Lower leg skin (tissue), 4 donors: Measurements from ENCODE around the gene EEF1AKMT1. TPM values are rescaled to one million over a fixed set of nuclear protein-coding genes. Genes with fewer than 3 reads are reported as not detected.

Experiments
- DNase-seq, 2 donors: peaks; one replicate each; pipeline ENCODE4 v3.0.0-alpha.2; 2019; ENCODE audit warnings: low spot score in 2 of 2
- H3K4me3 ChIP-seq: fragments of 200-600 bp; sonication (generic); 2 replicates; pipeline ENCODE4 v1.5.1; 2017; ENCODE audit warnings: mild to moderate bottlenecking, low read depth; ENCODE audit not compliant: poor library complexity, severe bottlenecking
- CTCF ChIP-seq, 3 donors: fragments of 450-650 bp; IDR thresholded peaks; one replicate each; pipeline ENCODE4 v1.5.1; 2016; ENCODE audit warnings: antibody characterized with exemption in 3 of 3, mild to moderate bottlenecking in 3 of 3, moderate library complexity in 2 of 3
- POLR2A ChIP-seq, 2 donors: fragments of 450-650 bp; IDR thresholded peaks; one replicate each; pipeline ENCODE4 v1.6.1; 2016 to 2017; ENCODE audit warnings: antibody characterized with exemption in 2 of 2, mild to moderate bottlenecking in 1 of 2, moderate library complexity in 1 of 2
- WGBS, 2 donors: methylation state at CpG; one replicate each; pipeline ENCODE4 v1.1.5; 2018; 5-methylcytosine and 5-hydroxymethylcytosine counted together
- intact Hi-C: fragments of 100-400 bp; cut with DNase I; formaldehyde crosslinking; loops from one replicate; pipeline ENCODE4 v1.15.0; 2023; ENCODE audit warnings: low total_unique reads
- total RNA-seq, 4 donors: library from RNA; depleted of rRNA; stranded (reverse); fragments of >200 nt; gene quantifications; one replicate each; pipeline ENCODE4 v1.1.0, GENCODE V29; 2016

Gene EEF1AKMT1
- total RNA-seq, 4 donors from 2014 or later: 2.6 to 10.8 (median 5.8) TPM

- intact Hi-C loops: loop anchor here (10.0 kb wide), 1 partner anchor 97 kb away; no protein-coding TSS in a partner anchor
- no peak for TF ChIP-seq POLR2A (IDR thresholded peaks at IDR 0.05)
- TF ChIP-seq CTCF (IDR thresholded peaks at IDR 0.05): no peak
- no peak for DNase-seq
- no peak overlapping the region for H3K4me3 ChIP-seq
- WGBS, 2 donors: 90% methylated on average over 44 of the region's 44 CpGs
These were observed 55.9 kb downstream of the EEF1AKMT1 start for GRCh38 chr13:20717581-20718542.

- intact Hi-C loops: loop anchor here (10.0 kb wide), 1 partner anchor 98 kb away; no protein-coding TSS in a partner anchor
- DNase-seq: no peak
- TF ChIP-seq POLR2A (IDR thresholded peaks at IDR 0.05): no peak
- TF ChIP-seq CTCF (IDR thresholded peaks at IDR 0.05): no peak
- 68 to 74% methylated on average over 15 of the region's 15 CpGs for WGBS, 2 donors
- H3K4me3 ChIP-seq: no peak overlapping the region
These were observed 56.8 kb downstream of the EEF1AKMT1 start for GRCh38 chr13:20716951-20717350.

GRCh38 chr13:20715330-20715712 lies 58.4 kb downstream of the EEF1AKMT1 start:
- intact Hi-C loops: loop anchor here (10.0 kb wide), 1 partner anchor 99 kb away; no protein-coding TSS in a partner anchor
- DNase-seq: no peak
- 70 to 78% methylated on average over 6 of the region's 6 CpGs for WGBS, 2 donors
- no peak overlapping the region for H3K4me3 ChIP-seq
- TF ChIP-seq CTCF (IDR thresholded peaks at IDR 0.05) (no peak), POLR2A (IDR thresholded peaks at IDR 0.05) (no peak)

- WGBS, 2 donors: 38 to 39% methylated on average over 8 to 9 of the region's 9 CpGs
- intact Hi-C loops: loop anchor here (10.0 kb wide), 1 partner anchor 100 kb away; no protein-coding TSS in a partner anchor
- DNase-seq: peak in 1 of 2 donors; percentile 55
- H3K4me3 ChIP-seq: no peak overlapping the region
- no peak for TF ChIP-seq POLR2A (IDR thresholded peaks at IDR 0.05)
- no peak for TF ChIP-seq CTCF (IDR thresholded peaks at IDR 0.05)
These were observed 59.0 kb downstream of the EEF1AKMT1 start for GRCh38 chr13:20714563-20715329.

GRCh38 chr13:20714161-20714560 lies 59.6 kb downstream of the EEF1AKMT1 start:
- H3K4me3 ChIP-seq: no peak overlapping the region
- no peak for DNase-seq
- WGBS, 2 donors: 38 to 39% methylated on average over 8 of the region's 8 CpGs
- TF ChIP-seq CTCF (IDR thresholded peaks at IDR 0.05): no peak
- no peak for TF ChIP-seq POLR2A (IDR thresholded peaks at IDR 0.05)
- intact Hi-C loops: loop anchor here (10.0 kb wide), 1 partner anchor 101 kb away; no protein-coding TSS in a partner anchor
